Gastrocnemius medialis (tissue), 4 donors: Measurements from ENCODE around the gene VWA1.

Experiments used
- CTCF ChIP-seq, 5 experiments: fragments of 450-650 bp in 3 of 5; fragments of 200-600 bp in 2 of 5; sonication (generic) in 2 of 5; IDR thresholded peaks in 4 of 5; conservative IDR thresholded peaks in 1 of 5; 1 replicate in 4 of 5; 2 replicates in 1 of 5; pipeline ENCODE4 v1.5.1; 2016 to 2019; ENCODE audit warnings: antibody characterized with exemption in 5 of 5, mild to moderate bottlenecking in 3 of 5, moderate library complexity in 3 of 5
- POLR2A ChIP-seq, 2 donors: fragments of 450-650 bp; IDR thresholded peaks; one replicate each; pipeline ENCODE4 v1.6.1; 2017; ENCODE audit warnings: antibody characterized with exemption in 2 of 2, mild to moderate bottlenecking in 2 of 2, moderate library complexity in 2 of 2

- no peak for TF ChIP-seq CTCF (IDR thresholded peaks at IDR 0.05 in 4 of 5, conservative IDR thresholded peaks at IDR 0.05 in 1 of 5)
- no peak for TF ChIP-seq POLR2A (IDR thresholded peaks at IDR 0.05)
Observed at GRCh38 chr1:1435106-1435903, at the start of gene VWA1.
